NCI-H748 (cell line): ENCODE results near the gene CHST8.
"Not testable (repeated sequence)": the region's sequence is repeated elsewhere in the genome, so short reads cannot be mapped to it uniquely, and the experiment has no call there.

Experiments used
- DNase-seq: peaks from one replicate; lab custom pipeline; 2025; ENCODE audit not compliant: unreplicated experiment; lab: John Stamatoyannopoulos, UW

CHST8 gene

GRCh38 chr19:33641956-33642498 lies 20.3 kb downstream of the CHST8 start:
- no peak for DNase-seq

- no peak for DNase-seq
Measured at GRCh38 chr19:33644284-33644836, 22.6 kb downstream of the CHST8 start.

GRCh38 chr19:33646306-33646705 lies 24.6 kb downstream of the CHST8 start:
- DNase-seq = no peak

- DNase-seq = no peak
Measured at GRCh38 chr19:33647146-33647545, 25.4 kb downstream of the CHST8 start.

GRCh38 chr19:33649627-33650305 lies 28.0 kb downstream of the CHST8 start:
- DNase-seq = no peak

GRCh38 chr19:33653684-33654083 lies 31.9 kb downstream of the CHST8 start:
- peak; percentile 24 for DNase-seq

GRCh38 chr19:33654840-33655508 lies 33.2 kb downstream of the CHST8 start:
- no peak for DNase-seq

GRCh38 chr19:33659835-33660234 lies 38.1 kb downstream of the CHST8 start:
- DNase-seq = no peak

- peak; percentile 36 for DNase-seq
Measured at GRCh38 chr19:33660410-33661124, 38.8 kb downstream of the CHST8 start.

- no peak for DNase-seq
Measured at GRCh38 chr19:33661336-33661735, 39.6 kb downstream of the CHST8 start.

- no peak for DNase-seq
Measured at GRCh38 chr19:33662391-33663092, 40.8 kb downstream of the CHST8 start.

GRCh38 chr19:33663316-33663715 lies 41.6 kb downstream of the CHST8 start:
- not testable (repeated sequence) for DNase-seq

GRCh38 chr19:33664744-33665143 lies 43.0 kb downstream of the CHST8 start:
- DNase-seq = no peak

GRCh38 chr19:33665776-33666595 lies 44.2 kb downstream of the CHST8 start:
- no peak for DNase-seq

- peak; percentile 41 for DNase-seq
Measured at GRCh38 chr19:33667141-33667650, 45.4 kb downstream of the CHST8 start.

GRCh38 chr19:33667881-33668280 lies 46.1 kb downstream of the CHST8 start:
- DNase-seq = peak; percentile 50

GRCh38 chr19:33668968-33669367 lies 47.2 kb downstream of the CHST8 start:
- no peak for DNase-seq

- no peak for DNase-seq
Measured at GRCh38 chr19:33669376-33669775, 47.6 kb downstream of the CHST8 start.

- DNase-seq = no peak
Measured at GRCh38 chr19:33670398-33670797, 48.6 kb downstream of the CHST8 start.

GRCh38 chr19:33671211-33671610 lies 49.5 kb downstream of the CHST8 start:
- DNase-seq = no peak
